ENCODE data around the gene CYP27B1. TPM values are rescaled to one million over a fixed set of nuclear protein-coding genes. Genes with fewer than 3 reads are reported as not detected.

Gene CYP27B1
- total and polyA plus RNA-seq, 2 experiments from 2014 or later, result 1.1 to 2.7 TPM

- no peak for TF ChIP-seq ZNF462 (CRISPR knock-in tag; IDR thresholded peaks at IDR 0.05)
- TF ChIP-seq ZNF114 (CRISPR knock-in tag; IDR thresholded peaks at IDR 0.05), result no peak
- TF ChIP-seq POLR2AphosphoS5 (IDR thresholded peaks at IDR 0.05; ENCODE audit: low read depth), result no peak
- TF ChIP-seq ETS1 (IDR thresholded peaks at IDR 0.05), result no peak
- no peak for TF ChIP-seq ZNF331 (CRISPR knock-in tag; IDR thresholded peaks at IDR 0.05; ENCODE audit: low read depth)
- no peak for TF ChIP-seq EZH2phosphoT487 (IDR thresholded peaks at IDR 0.05; ENCODE audit: unreplicated experiment)
- no peak for TF ChIP-seq NANOG (IDR thresholded peaks at IDR 0.05; ENCODE audit: borderline replicate concordance)
- TF ChIP-seq JUNB (IDR thresholded peaks at IDR 0.05; ENCODE audit: unreplicated experiment), result no peak
These were observed 32.3 kb downstream of the CYP27B1 start (continued) for GRCh38 chr12:57734591-57734990.

GRCh38 chr12:57733928-57734327, 33.0 kb downstream of the CYP27B1 start:
- Histone ChIP-seq H4K20me1 (replicated peaks; ENCODE audit: insufficient read depth) (no peaks in the 10 kb centered on the region; the same call in 1 of the 2 replicates), H3K4me1 (ENCODE audit: insufficient read depth) (peaks cover 15% of the 10 kb centered on the region), H3K4me3 (no peak overlapping the region), H3K27me3 (ENCODE audit: insufficient read depth) (peaks cover 100% of the 10 kb centered on the region), H3K79me2 (replicated peaks; ENCODE audit: insufficient read depth) (no peaks in the 10 kb centered on the region), H3F3A (replicated peaks; ENCODE audit: low read depth) (peaks cover 10% of the 10 kb centered on the region), H3K9me2 (ENCODE audit: insufficient read depth) (no peaks in the 10 kb centered on the region), H3K36me3 (ENCODE audit: insufficient read depth) (no peaks in the 10 kb centered on the region), H3K4me2 (no peak overlapping the region), H3K27ac (ENCODE audit: low read depth) (no peak overlapping the region), H2AFZ (no peak overlapping the region)
- ATAC-seq (no peak), DNase-seq (ENCODE audit: low spot score) (no peak)
- no peak overlapping the region for H3K4me3 Mint-ChIP-seq
- peaks cover 91% of the 10 kb centered on the region for H3K27me3 Mint-ChIP-seq (ENCODE audit: insufficient read depth, low read depth, poor library complexity)
- H3K9me3 Mint-ChIP-seq, result peaks cover 2% of the 10 kb centered on the region
- TF ChIP-seq REST (IDR thresholded peaks at IDR 0.05; ENCODE audit: unreplicated experiment), result no peak
- no peak for TF ChIP-seq JUNB (IDR thresholded peaks at IDR 0.05; ENCODE audit: unreplicated experiment)
- TF ChIP-seq EZH2phosphoT487 (IDR thresholded peaks at IDR 0.05; ENCODE audit: unreplicated experiment), result no peak
- TF ChIP-seq ZNF331 (CRISPR knock-in tag; IDR thresholded peaks at IDR 0.05; ENCODE audit: low read depth), result no peak
- TF ChIP-seq EZH2 (IDR thresholded peaks at IDR 0.05; ENCODE audit: low read depth, unreplicated experiment), result no peak
- no peak for TF ChIP-seq NANOG (IDR thresholded peaks at IDR 0.05; ENCODE audit: borderline replicate concordance)
- H3K27ac Mint-ChIP-seq, result no peak overlapping the region
- H3K4me1 Mint-ChIP-seq, result peaks cover 25% of the 10 kb centered on the region
- H3K36me3 Mint-ChIP-seq (ENCODE audit: low read depth), result no peaks in the 10 kb centered on the region
